Measurements from ENCODE around the gene IFIT2. TPM values are rescaled to one million over a fixed set of nuclear protein-coding genes. Genes with fewer than 3 reads are reported as not detected.

IFIT2 gene
- total RNA-seq, 1 experiment from 2014 or later = 31.6 TPM

DNA sequence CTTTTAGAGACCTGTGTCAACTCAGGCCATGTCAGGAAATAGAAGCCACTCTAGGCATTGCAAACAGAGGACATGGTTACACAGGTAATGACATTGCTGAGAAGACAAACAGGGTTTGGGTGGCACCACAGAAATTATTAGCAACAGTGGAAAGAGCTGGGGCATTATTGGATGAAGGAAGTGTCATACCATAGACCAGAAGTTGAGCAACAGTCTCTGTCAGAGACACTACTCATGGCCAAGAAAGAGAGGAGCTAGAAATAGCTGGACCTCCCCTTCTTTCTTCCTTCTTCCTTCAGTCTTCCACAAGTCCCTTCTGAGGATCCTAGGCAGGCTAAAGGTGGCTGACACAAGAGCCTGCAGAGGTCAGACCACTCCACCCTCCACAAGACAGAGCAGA, 46.1 kb upstream of the IFIT2 start:
- H3K4me1 ChIP-seq (ENCODE audit: control insufficient read depth, insufficient read depth, low read length) = peaks cover 6% of the 10 kb centered on the region
- no peaks in the 10 kb centered on the region for H3K36me3 ChIP-seq (ENCODE audit: control insufficient read depth, insufficient read depth, low read length)
- peaks cover 7% of the 10 kb centered on the region; the same call in 1 of the 2 replicates for H3K9me3 ChIP-seq (ENCODE audit: control insufficient read depth, insufficient read depth, low read depth, low read length)
- DNase-seq (ENCODE audit: low read depth, low spot score) (no peak), ATAC-seq (no peak)
- ChIA-PET POLR2A (no interaction called here), CTCF (no interaction called here)
- no peak for TF ChIP-seq TCF7L2 (IDR thresholded peaks at IDR 0.05; ENCODE audit: low read depth, low read length)
- TF ChIP-seq CTCF (IDR thresholded peaks at IDR 0.05) = no peak
- no peak for TF ChIP-seq POLR2AphosphoS5 (IDR thresholded peaks at IDR 0.05; ENCODE audit: low read depth, low read length)
- no peak for TF ChIP-seq SIN3A (IDR thresholded peaks at IDR 0.05; ENCODE audit: borderline replicate concordance, insufficient read depth, low read depth, low read length)
- TF ChIP-seq, protein P1, sequence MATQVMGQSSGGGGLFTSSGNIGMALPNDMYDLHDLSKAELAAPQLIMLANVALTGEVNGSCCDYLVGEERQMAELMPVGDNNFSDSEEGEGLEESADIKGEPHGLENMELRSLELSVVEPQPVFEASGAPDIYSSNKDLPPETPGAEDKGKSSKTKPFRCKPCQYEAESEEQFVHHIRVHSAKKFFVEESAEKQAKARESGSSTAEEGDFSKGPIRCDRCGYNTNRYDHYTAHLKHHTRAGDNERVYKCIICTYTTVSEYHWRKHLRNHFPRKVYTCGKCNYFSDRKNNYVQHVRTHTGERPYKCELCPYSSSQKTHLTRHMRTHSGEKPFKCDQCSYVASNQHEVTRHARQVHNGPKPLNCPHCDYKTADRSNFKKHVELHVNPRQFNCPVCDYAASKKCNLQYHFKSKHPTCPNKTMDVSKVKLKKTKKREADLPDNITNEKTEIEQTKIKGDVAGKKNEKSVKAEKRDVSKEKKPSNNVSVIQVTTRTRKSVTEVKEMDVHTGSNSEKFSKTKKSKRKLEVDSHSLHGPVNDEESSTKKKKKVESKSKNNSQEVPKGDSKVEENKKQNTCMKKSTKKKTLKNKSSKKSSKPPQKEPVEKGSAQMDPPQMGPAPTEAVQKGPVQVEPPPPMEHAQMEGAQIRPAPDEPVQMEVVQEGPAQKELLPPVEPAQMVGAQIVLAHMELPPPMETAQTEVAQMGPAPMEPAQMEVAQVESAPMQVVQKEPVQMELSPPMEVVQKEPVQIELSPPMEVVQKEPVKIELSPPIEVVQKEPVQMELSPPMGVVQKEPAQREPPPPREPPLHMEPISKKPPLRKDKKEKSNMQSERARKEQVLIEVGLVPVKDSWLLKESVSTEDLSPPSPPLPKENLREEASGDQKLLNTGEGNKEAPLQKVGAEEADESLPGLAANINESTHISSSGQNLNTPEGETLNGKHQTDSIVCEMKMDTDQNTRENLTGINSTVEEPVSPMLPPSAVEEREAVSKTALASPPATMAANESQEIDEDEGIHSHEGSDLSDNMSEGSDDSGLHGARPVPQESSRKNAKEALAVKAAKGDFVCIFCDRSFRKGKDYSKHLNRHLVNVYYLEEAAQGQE (IDR thresholded peaks at IDR 0.05; ENCODE audit: insufficient read depth in 1 of 2, low read depth in 2 of 2, low read length in 1 of 2) = no peak
- peak overlapping the region; percentile 41; the same call in 1 of the 2 replicates for H3K27ac ChIP-seq (ENCODE audit: low read length)
- no peak overlapping the region for H3K4me3 ChIP-seq (ENCODE audit: low read depth in 2 of 2, low read length in 2 of 2)
- in situ Hi-C loops (cut with HindIII; ENCODE audit: low pct_unique_long_range_greater_than_20kb, low sequenced_read_pairs) = no loop called here
- no TSS peak for BruUV-seq (replicated peaks)
- H3K27me3 ChIP-seq (ENCODE audit: control insufficient read depth, insufficient read depth, low read length) = no peaks in the 10 kb centered on the region
- intact Hi-C loops (cut with micrococcal nuclease; ENCODE audit: unreplicated experiment) = no loop called here

- DNase-seq (ENCODE audit: low read depth, low spot score) (no peak), ATAC-seq (no peak)
- intact Hi-C loops (cut with micrococcal nuclease; ENCODE audit: unreplicated experiment) = no loop called here
- H3K9me3 ChIP-seq (ENCODE audit: control insufficient read depth, insufficient read depth, low read depth, low read length) = peaks cover 7% of the 10 kb centered on the region; the same call in 1 of the 2 replicates
- ChIA-PET CTCF (no interaction called here), POLR2A (no interaction called here)
- H3K36me3 ChIP-seq (ENCODE audit: control insufficient read depth, insufficient read depth, low read length) = no peaks in the 10 kb centered on the region
- TF ChIP-seq SIN3A (IDR thresholded peaks at IDR 0.05; ENCODE audit: borderline replicate concordance, insufficient read depth, low read depth, low read length) (no peak), TCF7L2 (IDR thresholded peaks at IDR 0.05; ENCODE audit: low read depth, low read length) (no peak), CTCF (IDR thresholded peaks at IDR 0.05) (no peak), POLR2AphosphoS5 (IDR thresholded peaks at IDR 0.05; ENCODE audit: low read depth, low read length) (no peak)
- TF ChIP-seq, protein P1 (IDR thresholded peaks at IDR 0.05; ENCODE audit: insufficient read depth in 1 of 2, low read depth in 2 of 2, low read length in 1 of 2) = no peak
- no peak overlapping the region for H3K4me3 ChIP-seq (ENCODE audit: low read depth in 2 of 2, low read length in 2 of 2)
- in situ Hi-C loops (cut with HindIII; ENCODE audit: low pct_unique_long_range_greater_than_20kb, low sequenced_read_pairs) = no loop called here
- no TSS peak for BruUV-seq (replicated peaks)
- peaks cover 11% of the 10 kb centered on the region for H3K4me1 ChIP-seq (ENCODE audit: control insufficient read depth, insufficient read depth, low read length)
- H3K27me3 ChIP-seq (ENCODE audit: control insufficient read depth, insufficient read depth, low read length) = no peaks in the 10 kb centered on the region
- H3K27ac ChIP-seq (ENCODE audit: low read length) = peak overlapping the region; percentile 41; the same call in 1 of the 2 replicates
These were observed 45.5 kb upstream of the IFIT2 start for GRCh38 chr10:89256340-89256739.
